ENCODE results near the gene NBAS. TPM values are rescaled to one million over a fixed set of nuclear protein-coding genes. Genes with fewer than 3 reads are reported as not detected.

NBAS gene
- polyA plus RNA-seq, 1 experiment: 35.6 TPM

GRCh38 chr2:15158100-15158499 is 403.0 kb downstream of the NBAS start:
- no peak for DNase-seq (ENCODE audit: low read depth)
- Histone ChIP-seq H3K27me3 (ENCODE audit: control insufficient read depth, insufficient read depth, low read length) (no peaks in the 10 kb centered on the region), H3K4me3 (ENCODE audit: low read depth, low read length) (no peak overlapping the region), H3K36me3 (ENCODE audit: control insufficient read depth, insufficient read depth, low read length) (no peaks in the 10 kb centered on the region)
- TF ChIP-seq CTCF (IDR thresholded peaks at IDR 0.05; ENCODE audit: insufficient read depth, low read depth, low read length): no peak
- ChIA-PET CTCF (no interaction called here), POLR2A (no interaction called here)

- POLR2A ChIA-PET: no interaction called here
- CTCF ChIA-PET: no interaction called here
- Histone ChIP-seq H3K27me3 (ENCODE audit: control insufficient read depth, insufficient read depth, low read length) (no peaks in the 10 kb centered on the region), H3K4me3 (ENCODE audit: low read depth, low read length) (no peak overlapping the region), H3K36me3 (ENCODE audit: control insufficient read depth, insufficient read depth, low read length) (no peaks in the 10 kb centered on the region)
- no peak for TF ChIP-seq CTCF (IDR thresholded peaks at IDR 0.05; ENCODE audit: insufficient read depth, low read depth, low read length)
- no peak for DNase-seq (ENCODE audit: low read depth)
Measured at GRCh38 chr2:15155959-15156574, 405.1 kb downstream of the NBAS start.

GRCh38 chr2:15154297-15154696 is 406.8 kb downstream of the NBAS start:
- no peak for DNase-seq (ENCODE audit: low read depth)
- H3K36me3 ChIP-seq (ENCODE audit: control insufficient read depth, insufficient read depth, low read length): no peaks in the 10 kb centered on the region
- no peaks in the 10 kb centered on the region for H3K27me3 ChIP-seq (ENCODE audit: control insufficient read depth, insufficient read depth, low read length)
- CTCF ChIA-PET: no interaction called here
- no peak overlapping the region for H3K4me3 ChIP-seq (ENCODE audit: low read depth, low read length)
- TF ChIP-seq CTCF (IDR thresholded peaks at IDR 0.05; ENCODE audit: insufficient read depth, low read depth, low read length): no peak
- POLR2A ChIA-PET: no interaction called here

GRCh38 chr2:15152382-15152781 is 408.8 kb downstream of the NBAS start:
- H3K4me3 ChIP-seq (ENCODE audit: low read depth, low read length): no peak overlapping the region
- ChIA-PET CTCF (no interaction called here), POLR2A (no interaction called here)
- TF ChIP-seq CTCF (IDR thresholded peaks at IDR 0.05; ENCODE audit: insufficient read depth, low read depth, low read length): no peak
- no peaks in the 10 kb centered on the region for H3K27me3 ChIP-seq (ENCODE audit: control insufficient read depth, insufficient read depth, low read length)
- no peaks in the 10 kb centered on the region for H3K36me3 ChIP-seq (ENCODE audit: control insufficient read depth, insufficient read depth, low read length)
- no peak for DNase-seq (ENCODE audit: low read depth)

GRCh38 chr2:15149063-15149462 is 412.1 kb downstream of the NBAS start:
- DNase-seq (ENCODE audit: low read depth): no peak
- no peak for TF ChIP-seq CTCF (IDR thresholded peaks at IDR 0.05; ENCODE audit: insufficient read depth, low read depth, low read length)
- Histone ChIP-seq H3K4me3 (ENCODE audit: low read depth, low read length) (no peak overlapping the region), H3K36me3 (ENCODE audit: control insufficient read depth, insufficient read depth, low read length) (no peaks in the 10 kb centered on the region), H3K27me3 (ENCODE audit: control insufficient read depth, insufficient read depth, low read length) (no peaks in the 10 kb centered on the region)
- POLR2A ChIA-PET: no interaction called here
- CTCF ChIA-PET: interaction anchor here (1.5 kb wide), 1 partner anchor 11 kb away, joined by 3 read pairs; no protein-coding TSS in a partner anchor

Data from BJ (cell line).